ENCODE measurements around the gene RYR2. TPM values are rescaled to one million over a fixed set of nuclear protein-coding genes. Genes with fewer than 3 reads are reported as not detected.

Gene RYR2
- total RNA-seq, 1 donor from 2014 or later = 15.2 TPM

DNA sequence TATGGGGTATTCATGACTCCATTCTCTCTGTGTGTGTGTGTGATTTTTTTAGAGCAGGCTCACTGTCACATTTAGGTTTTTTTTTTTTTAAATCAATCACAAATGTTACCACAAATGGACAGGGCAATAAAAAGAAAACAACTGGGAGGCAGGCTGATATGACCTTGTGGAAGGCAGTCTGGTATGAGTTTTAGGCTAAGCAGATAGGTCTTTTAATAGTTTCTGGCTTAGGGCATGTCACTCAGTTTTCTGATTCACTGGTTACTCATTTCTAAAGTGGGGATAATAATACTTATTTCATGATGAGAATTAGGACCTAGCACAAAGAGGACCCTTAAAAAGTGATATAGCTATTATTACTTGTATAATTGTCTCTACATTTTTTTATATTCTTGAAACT is 278.9 kb downstream of the RYR2 start:
- intact Hi-C loops (cut with DNase I) = no loop called here
- Histone ChIP-seq H3K4me3 (no peak overlapping the region), H3K27me3 (no peaks in the 10 kb centered on the region), H3K27ac (no peak overlapping the region), H3K4me1 (no peaks in the 10 kb centered on the region), H3K9me3 (no peaks in the 10 kb centered on the region), H3K36me3 (no peaks in the 10 kb centered on the region)
- TF ChIP-seq, protein P1, sequence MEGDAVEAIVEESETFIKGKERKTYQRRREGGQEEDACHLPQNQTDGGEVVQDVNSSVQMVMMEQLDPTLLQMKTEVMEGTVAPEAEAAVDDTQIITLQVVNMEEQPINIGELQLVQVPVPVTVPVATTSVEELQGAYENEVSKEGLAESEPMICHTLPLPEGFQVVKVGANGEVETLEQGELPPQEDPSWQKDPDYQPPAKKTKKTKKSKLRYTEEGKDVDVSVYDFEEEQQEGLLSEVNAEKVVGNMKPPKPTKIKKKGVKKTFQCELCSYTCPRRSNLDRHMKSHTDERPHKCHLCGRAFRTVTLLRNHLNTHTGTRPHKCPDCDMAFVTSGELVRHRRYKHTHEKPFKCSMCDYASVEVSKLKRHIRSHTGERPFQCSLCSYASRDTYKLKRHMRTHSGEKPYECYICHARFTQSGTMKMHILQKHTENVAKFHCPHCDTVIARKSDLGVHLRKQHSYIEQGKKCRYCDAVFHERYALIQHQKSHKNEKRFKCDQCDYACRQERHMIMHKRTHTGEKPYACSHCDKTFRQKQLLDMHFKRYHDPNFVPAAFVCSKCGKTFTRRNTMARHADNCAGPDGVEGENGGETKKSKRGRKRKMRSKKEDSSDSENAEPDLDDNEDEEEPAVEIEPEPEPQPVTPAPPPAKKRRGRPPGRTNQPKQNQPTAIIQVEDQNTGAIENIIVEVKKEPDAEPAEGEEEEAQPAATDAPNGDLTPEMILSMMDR (IDR thresholded peaks at IDR 0.05) = no peak
- no peak for DNase-seq (ENCODE audit: low spot score in 2 of 2)

DNA sequence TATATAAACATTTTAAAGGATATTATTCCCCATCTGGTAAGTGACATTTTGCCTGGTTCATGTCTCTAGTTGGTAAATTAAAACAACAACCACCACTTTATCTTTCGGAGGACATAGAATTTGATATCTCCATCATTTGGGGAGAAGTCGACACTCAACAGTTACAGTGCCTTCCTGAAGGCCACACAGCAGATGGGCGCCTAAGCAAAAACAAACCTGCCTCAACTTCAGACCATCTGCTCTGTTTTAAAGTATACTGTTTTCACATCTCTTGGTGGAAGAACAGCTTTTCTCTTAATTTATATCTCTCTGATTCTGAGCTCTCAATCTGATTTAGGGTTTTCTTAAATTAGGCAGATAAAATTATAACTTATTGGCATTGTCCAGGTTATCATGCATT is 282.2 kb downstream of the RYR2 start:
- Histone ChIP-seq H3K36me3 (no peaks in the 10 kb centered on the region), H3K4me1 (no peaks in the 10 kb centered on the region), H3K4me3 (no peak overlapping the region), H3K27me3 (no peaks in the 10 kb centered on the region), H3K27ac (no peak overlapping the region), H3K9me3 (no peaks in the 10 kb centered on the region)
- TF ChIP-seq, protein P1 (IDR thresholded peaks at IDR 0.05) = no peak
- DNase-seq (ENCODE audit: low spot score in 2 of 2) = no peak
- intact Hi-C loops (cut with DNase I) = no loop called here

DNA sequence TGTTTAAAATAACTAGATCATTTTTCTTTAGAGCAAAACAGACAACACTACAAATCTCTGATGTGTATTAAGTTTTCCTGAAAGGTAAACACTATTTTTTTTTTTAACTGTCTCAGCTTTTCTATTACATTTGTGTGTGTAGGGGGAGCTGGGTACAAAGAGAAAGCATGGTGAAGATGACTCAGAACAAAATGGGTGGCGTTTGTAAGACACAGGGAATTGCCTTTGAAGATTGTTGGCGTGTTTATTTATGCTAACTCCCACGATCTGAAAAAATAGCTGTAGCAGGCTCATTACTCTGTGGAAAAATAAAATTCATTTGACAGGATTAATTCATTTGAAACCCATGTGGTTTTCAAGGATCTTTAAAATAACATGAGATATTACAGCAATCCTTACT is 285.1 kb downstream of the RYR2 start:
- Histone ChIP-seq H3K27me3 (no peaks in the 10 kb centered on the region), H3K36me3 (no peaks in the 10 kb centered on the region), H3K27ac (no peak overlapping the region), H3K9me3 (no peaks in the 10 kb centered on the region), H3K4me1 (no peaks in the 10 kb centered on the region), H3K4me3 (no peak overlapping the region)
- intact Hi-C loops (cut with DNase I) = no loop called here
- TF ChIP-seq, protein P1 (IDR thresholded peaks at IDR 0.05) = no peak
- no peak for DNase-seq (ENCODE audit: low spot score in 2 of 2)

DNA sequence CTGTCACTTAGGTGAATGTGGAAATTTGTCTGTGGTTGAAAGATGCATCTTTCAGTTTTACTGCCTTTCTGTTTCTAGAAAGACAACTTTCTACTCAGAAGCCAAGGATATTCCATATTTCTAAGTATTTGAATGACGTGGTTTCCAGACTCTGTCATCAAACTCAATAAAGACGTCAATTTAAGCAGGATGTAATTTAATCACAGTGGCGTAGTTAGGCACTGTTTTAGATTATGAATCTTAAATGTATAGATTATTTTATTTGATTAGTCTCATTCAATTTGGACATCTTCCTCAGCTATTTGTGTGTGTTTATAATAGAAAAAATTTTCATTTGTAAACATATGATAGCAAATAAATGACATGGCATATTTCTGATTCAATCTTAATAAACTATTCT is 298.9 kb downstream of the RYR2 start:
- no peak for DNase-seq (ENCODE audit: low spot score in 2 of 2)

DNA sequence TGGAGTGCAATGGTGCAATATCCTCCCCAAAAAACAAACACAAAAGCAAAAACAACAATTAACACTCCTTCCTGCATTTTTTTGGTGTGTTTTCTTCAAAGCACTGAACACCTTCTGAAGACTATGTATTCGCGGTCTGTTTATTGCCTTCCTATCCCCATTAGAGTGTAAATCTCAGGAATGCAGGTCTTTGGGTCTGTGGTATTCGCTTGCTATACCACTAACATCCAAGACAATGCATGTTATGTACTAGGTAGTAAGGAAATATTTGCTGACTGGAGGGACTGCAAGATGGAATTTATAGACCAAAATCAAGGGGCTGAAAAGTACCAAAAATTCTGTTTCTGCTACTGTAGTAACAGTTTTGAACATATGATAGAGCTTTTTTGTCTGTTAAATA is 299.4 kb downstream of the RYR2 start:
- no peaks in the 10 kb centered on the region for H3K4me1 ChIP-seq
- H3K27ac ChIP-seq = no peak overlapping the region
- H3K36me3 ChIP-seq = no peaks in the 10 kb centered on the region
- H3K4me3 ChIP-seq = no peak overlapping the region
- intact Hi-C loops (cut with DNase I) = no loop called here
- DNase-seq (ENCODE audit: low spot score in 2 of 2) = no peak
- TF ChIP-seq, protein P1 (IDR thresholded peaks at IDR 0.05) = no peak
- no peaks in the 10 kb centered on the region for H3K9me3 ChIP-seq
- no peaks in the 10 kb centered on the region for H3K27me3 ChIP-seq

More for the DNA sequence above, 298.9 kb downstream of the RYR2 start:
- Histone ChIP-seq H3K4me3 (no peak overlapping the region), H3K36me3 (no peaks in the 10 kb centered on the region), H3K27ac (no peak overlapping the region), H3K27me3 (no peaks in the 10 kb centered on the region), H3K9me3 (no peaks in the 10 kb centered on the region), H3K4me1 (no peaks in the 10 kb centered on the region)
- TF ChIP-seq, protein P1 (IDR thresholded peaks at IDR 0.05) = no peak
- intact Hi-C loops (cut with DNase I) = no loop called here

DNA sequence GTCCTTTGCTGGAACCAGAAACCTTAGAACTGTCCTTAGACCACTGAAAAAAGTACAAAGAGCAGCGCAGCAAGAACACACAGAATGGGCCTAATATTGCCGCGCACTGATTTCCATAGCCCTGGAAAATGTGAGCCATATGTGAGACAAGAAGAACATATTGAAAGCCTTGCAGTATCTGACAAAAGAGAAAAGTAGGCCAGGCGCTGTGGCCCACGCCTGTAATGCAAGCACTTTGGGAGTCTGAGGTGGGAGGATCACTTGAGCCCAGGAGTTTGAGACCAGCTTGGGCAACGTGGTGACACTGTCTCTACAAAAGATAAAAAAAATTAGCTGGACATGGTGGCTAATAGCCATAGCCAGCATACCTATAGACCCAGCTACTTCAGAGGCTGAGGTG is 300.7 kb downstream of the RYR2 start:
- Histone ChIP-seq H3K9me3 (no peaks in the 10 kb centered on the region), H3K27me3 (no peaks in the 10 kb centered on the region), H3K4me1 (no peaks in the 10 kb centered on the region), H3K4me3 (no peak overlapping the region), H3K27ac (no peak overlapping the region), H3K36me3 (no peaks in the 10 kb centered on the region)
- no peak for DNase-seq (ENCODE audit: low spot score in 2 of 2)
- intact Hi-C loops (cut with DNase I) = no loop called here
- TF ChIP-seq, protein P1 (IDR thresholded peaks at IDR 0.05) = no peak
